HEK293 (cell line): ENCODE data around the gene MTMR1.

Experiments used
- BCL11A ChIP-seq: fragments of 450-650 bp; formaldehyde crosslinking; IDR thresholded peaks from 2 replicates; pipeline ENCODE4 v1.5.1; 2016; ENCODE audit warnings: low read depth, missing biosample characterization, missing genetic modification characterization
- YY1 ChIP-seq: fragments of 450-650 bp; formaldehyde crosslinking; IDR thresholded peaks from 2 replicates; pipeline ENCODE4 v1.5.1; 2018; ENCODE audit warnings: missing biosample characterization, missing genetic modification characterization
- ZNF16 ChIP-seq: fragments of 450-650 bp; formaldehyde crosslinking; IDR thresholded peaks from 2 replicates; pipeline ENCODE4 v1.5.1; 2016; ENCODE audit warnings: low read depth, missing biosample characterization, missing genetic modification characterization
- ZNF221 ChIP-seq: fragments of 450-650 bp; formaldehyde crosslinking; IDR thresholded peaks from 2 replicates; pipeline ENCODE4 v1.5.1; 2017; ENCODE audit warnings: missing biosample characterization, missing genetic modification characterization, borderline replicate concordance
- ZNF561 ChIP-seq: fragments of 450-650 bp; IDR thresholded peaks from 2 replicates; pipeline ENCODE4 v1.5.1; 2018; ENCODE audit warnings: missing biosample characterization, missing genetic modification characterization, borderline replicate concordance
- TF ChIP-seq, protein P1 (sequence below): fragments of 450-650 bp; formaldehyde crosslinking; IDR thresholded peaks from 2 replicates; pipeline ENCODE4 v1.5.1; 2016; ENCODE audit warnings: missing biosample characterization, missing genetic modification characterization

DNA sequence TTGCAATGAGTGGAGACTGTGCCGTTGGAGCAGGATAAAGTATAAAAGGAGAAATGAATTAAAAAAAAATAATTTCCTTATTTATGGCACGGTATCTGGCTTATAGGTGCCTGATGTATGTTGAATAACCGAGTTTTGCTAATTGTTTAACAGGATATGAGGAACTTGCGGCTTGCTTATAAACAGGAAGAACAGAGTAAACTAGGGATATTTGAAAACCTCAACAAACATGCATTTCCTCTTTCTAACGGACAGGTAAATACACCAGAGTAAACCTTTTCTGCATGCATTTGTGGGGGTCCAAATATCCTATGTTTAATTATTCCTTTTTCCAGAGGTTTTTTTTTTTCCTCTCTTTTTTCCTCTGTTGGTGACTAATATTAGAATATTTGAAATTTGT lies 36.8 kb downstream of the MTMR1 start:
- TF ChIP-seq, protein P1, sequence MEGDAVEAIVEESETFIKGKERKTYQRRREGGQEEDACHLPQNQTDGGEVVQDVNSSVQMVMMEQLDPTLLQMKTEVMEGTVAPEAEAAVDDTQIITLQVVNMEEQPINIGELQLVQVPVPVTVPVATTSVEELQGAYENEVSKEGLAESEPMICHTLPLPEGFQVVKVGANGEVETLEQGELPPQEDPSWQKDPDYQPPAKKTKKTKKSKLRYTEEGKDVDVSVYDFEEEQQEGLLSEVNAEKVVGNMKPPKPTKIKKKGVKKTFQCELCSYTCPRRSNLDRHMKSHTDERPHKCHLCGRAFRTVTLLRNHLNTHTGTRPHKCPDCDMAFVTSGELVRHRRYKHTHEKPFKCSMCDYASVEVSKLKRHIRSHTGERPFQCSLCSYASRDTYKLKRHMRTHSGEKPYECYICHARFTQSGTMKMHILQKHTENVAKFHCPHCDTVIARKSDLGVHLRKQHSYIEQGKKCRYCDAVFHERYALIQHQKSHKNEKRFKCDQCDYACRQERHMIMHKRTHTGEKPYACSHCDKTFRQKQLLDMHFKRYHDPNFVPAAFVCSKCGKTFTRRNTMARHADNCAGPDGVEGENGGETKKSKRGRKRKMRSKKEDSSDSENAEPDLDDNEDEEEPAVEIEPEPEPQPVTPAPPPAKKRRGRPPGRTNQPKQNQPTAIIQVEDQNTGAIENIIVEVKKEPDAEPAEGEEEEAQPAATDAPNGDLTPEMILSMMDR = no peak
- TF ChIP-seq ZNF16 (tag by site-specific recombination) (no peak), ZNF561 (tag by site-specific recombination) (no peak), BCL11A (tag by site-specific recombination) (no peak), YY1 (tag by site-specific recombination) (no peak), ZNF221 (tag by site-specific recombination) (no peak)
